Measurements from ENCODE around the gene RETREG2.
"Not testable (repeated sequence)": the region's sequence is repeated elsewhere in the genome, so short reads cannot be mapped to it uniquely, and the experiment has no call there.

Gene RETREG2

DNA sequence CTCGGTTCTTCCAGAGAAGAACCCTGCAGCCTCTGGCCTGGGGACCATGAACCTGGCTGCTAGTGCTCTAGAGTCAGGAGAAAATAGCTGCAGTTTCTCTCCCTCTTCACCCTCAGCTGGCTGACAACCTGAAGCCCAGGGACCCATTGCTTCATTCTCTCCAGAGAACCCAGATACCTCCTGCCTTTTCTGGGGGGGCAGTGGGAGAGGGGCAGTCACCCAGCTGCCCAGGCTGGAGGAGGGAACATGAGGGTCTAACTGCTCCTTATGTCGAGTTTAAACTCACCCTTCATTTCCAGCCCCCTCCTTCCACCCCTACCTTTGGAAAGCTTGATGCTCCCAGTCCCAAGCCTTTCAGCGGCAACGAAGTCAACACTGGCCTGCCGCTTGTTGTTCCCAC is 20.9 kb downstream of the RETREG2 start:
- DNase-seq: no peak

DNA sequence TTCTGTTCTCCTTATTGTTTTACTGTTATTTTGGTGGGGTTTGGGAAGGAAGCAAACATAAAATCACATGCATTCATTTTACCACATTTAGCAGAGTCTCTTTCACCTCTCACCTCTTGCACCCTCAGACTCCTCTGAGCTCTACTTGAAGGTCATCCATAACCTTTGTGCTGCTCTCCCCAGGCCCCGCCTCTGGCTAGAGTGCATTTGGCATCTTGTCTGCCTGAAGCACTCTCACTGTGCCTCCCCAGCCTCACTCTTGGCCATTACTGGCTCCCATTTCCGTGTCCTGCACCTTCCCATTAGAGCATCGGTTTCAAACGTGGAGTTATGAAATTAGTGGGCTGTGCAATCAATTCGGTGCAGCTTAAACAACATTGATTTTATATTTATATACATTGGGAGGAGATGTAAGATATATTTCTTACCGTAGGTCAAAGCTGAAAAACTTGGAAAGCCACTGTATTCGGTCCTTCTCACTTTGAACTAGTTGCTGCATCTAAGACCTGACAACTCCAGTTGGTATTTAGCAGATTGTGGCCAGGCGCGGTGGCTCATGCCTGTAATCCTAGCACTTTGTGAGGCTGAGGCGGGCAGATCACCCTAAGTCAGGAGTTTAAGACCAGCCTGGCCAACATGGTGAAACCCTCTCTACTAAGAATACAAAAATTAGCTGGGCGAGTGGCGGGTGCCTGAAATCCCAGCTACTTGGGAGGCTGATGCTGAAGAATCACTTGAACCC is 21.6 kb downstream of the RETREG2 start:
- DNase-seq: no peak

DNA sequence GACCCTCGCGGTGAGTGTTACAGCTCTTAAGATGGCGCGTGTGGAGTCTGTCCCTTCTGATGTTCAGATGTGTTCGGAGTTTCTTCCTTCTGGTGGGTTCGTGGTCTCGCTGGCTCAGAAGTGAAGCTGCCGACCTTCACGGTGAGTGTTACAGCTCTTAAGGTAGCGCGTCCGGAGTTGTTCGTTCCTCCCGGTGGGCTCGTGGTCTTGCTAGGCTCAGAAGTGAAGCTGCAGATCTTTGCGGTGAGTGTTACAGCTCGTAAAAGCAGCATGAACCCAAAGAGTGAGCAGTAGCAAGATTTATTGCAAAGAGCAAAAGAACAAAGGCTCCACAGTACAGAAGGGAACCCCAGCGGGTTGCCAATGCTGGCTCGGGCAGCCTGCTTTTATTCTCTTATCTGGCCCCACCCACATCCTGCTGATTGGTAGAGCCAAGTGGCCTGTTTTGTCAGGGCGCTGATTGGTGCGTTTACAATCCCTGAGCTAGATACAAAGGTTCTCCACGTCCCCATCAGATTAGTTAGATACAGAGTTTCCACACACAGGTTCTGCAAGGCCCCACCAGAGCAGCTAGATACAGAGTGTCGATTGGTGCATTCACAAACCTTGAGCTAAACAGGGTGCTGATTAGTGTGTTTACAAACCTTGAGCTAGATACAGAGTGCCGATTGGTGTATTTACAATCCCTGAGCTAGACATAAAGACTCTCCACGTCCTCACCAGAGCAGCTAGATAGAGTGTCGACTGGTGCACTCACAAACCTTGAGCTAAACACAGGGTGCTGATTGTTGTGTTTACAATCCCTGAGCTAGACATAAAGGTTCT is 22.6 kb downstream of the RETREG2 start:
- DNase-seq: not testable (repeated sequence)

GRCh38 chr2:219201331-219201730 is 23.3 kb downstream of the RETREG2 start:
- not testable (repeated sequence) for DNase-seq

GRCh38 chr2:219204425-219205164 is 26.5 kb downstream of the RETREG2 start:
- no peak for DNase-seq

DNA sequence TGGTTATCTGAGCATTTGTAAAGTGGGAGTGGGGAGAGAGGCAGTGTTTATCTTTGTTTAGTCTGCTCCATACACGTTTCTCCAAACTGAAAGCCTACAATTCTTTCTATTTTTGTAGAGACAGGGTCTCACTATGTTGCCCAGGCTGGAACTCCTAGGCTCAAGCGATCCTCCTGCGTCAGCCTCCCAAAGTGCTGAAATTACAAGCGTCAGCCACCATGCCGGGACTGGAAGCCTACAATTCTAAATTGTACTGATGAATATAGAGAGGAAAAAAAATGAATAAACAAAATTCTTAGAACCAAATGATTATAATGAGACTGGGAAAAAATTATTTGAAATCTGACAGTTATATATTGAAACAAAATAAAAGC is 27.1 kb downstream of the RETREG2 start:
- DNase-seq: no peak

DNA sequence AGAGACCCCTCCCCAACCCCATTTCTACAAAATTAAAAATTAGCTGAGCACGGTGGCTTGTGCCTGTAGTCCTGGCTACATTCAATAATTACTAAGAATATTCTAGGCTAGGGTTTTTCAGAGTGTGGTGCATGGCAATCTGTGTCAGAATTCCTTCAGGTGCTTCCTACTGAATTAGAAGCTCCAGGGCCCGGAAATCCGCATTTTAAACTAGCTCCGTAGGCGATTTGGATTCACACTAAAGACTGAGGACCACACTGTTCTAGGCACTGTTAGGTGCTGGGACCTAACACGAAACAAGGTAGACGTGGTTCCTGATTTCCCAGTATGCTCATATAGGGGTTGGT is 27.9 kb downstream of the RETREG2 start:
- no peak for DNase-seq

- DNase-seq: peak; percentile 92
These were observed 28.5 kb downstream of the RETREG2 start, which contains the start of gene ZFAND2B for GRCh38 chr2:219206328-219207133. TSS of gene ZFAND2B (plus strand) at chr2:219206782. CDS start at chr2:219206988, 206 bp downstream.

- DNase-seq: no peak
These were observed 29.2 kb downstream of the RETREG2 start for GRCh38 chr2:219207134-219207883.

DNA sequence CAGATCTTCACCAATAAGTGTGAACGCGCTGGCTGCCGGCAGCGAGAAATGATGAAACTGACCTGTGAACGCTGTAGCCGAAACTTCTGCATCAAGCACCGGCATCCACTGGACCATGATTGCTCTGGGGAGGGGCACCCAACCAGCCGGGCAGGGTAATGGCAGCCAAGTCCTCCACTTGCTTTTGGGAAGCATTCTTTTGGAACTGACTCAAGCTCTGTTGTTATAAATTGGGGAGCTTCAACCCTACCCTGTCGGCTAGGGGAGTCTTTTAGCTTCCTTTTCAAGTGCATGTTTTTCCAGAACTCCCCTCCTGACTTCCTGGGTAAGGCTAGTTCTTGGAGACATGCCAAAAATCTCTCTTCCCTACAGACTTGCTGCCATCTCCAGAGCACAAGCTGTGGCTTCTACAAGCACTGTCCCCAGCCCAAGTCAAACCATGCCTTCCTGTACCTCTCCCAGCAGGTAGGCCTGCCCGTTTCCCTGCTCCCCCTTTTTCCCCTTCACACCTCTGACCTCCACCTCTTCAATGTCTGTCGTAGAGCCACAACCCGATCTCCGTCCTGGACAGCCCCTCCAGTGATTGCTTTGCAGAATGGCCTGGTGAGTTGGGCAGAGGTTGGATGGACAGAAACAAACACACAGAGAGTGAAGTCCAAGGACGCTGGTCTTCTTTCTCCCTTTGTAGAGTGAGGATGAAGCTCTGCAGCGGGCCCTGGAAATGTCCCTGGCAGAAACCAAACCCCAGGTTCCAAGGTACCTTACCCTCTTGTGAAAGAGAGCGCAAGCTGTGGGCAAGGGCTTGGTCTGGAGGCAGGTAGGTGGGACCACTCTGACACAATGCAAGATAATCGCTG is 30.0 kb downstream of the RETREG2 start:
- DNase-seq: peak; percentile 4

GRCh38 chr2:219209236-219210195 is 31.4 kb downstream of the RETREG2 start:
- DNase-seq: no peak

- no peak for DNase-seq
These were observed 32.3 kb downstream of the RETREG2 start for GRCh38 chr2:219210196-219210885.

GRCh38 chr2:219210886-219211362 is 32.8 kb downstream of the RETREG2 start:
- DNase-seq: no peak

DNA sequence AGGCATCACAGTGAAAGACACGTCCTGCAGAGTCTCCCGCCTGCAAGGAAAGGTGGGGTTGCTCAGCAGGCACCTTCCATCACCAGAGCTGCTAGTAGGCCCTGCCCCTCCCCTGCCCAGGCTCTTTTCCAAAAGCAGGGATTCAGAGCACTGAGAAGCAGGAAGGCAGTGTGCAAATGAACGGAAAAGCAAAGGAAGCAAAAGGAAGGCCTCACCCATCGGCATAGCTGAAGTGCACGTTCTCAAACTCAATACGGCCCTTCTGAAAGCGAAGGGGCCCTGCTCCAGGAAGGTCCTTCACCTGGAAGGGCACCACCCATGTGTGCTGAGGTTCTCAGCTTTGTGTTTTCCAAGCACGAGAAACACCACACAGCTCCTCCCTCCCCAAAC is 34.9 kb downstream of the RETREG2 start:
- no peak for DNase-seq

- DNase-seq: no peak
These were observed 35.5 kb downstream of the RETREG2 start for GRCh38 chr2:219213486-219214071.

DNA sequence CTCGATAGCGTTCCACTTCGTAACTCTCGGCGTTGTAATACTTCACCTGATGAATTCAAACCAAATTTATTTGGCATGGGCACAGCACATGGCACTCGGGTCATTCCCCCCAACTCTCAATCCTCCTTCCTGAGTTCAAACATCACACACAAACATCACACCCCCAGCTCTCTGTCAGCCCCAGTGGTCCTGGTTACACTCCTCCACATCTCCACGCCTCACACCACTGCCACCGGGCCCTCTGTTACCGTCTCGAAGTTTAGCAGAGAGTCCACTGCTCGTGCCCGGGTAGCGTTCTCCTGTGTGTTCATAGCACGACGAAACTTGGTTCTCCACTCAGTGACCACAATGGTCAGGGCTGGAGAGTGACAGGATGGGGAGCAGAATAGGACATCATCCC is 36.1 kb downstream of the RETREG2 start:
- no peak for DNase-seq

DNA sequence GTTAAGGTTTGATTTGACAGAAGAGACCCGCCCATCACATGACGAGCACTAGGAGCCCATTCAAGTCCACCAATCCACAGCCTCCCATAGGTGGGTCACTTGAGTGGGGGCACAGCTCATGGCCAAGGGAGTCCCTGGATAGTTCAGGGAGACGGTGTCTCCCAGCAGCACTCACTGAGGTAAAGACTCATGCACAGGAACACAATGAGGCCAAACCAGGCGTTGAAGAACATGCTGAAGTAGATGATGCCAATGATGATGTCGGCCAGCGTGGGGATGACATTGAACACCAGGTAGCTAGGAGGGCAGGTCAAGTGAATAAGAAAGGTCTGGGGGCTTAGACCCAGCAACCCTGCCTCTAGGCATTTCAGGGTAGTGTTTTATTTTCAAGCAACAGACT is 36.7 kb downstream of the RETREG2 start:
- no peak for DNase-seq

- no peak for DNase-seq
These were observed 37.9 kb downstream of the RETREG2 start for GRCh38 chr2:219215871-219216534.

Measured in NCI-H2029 (cell line).